ENCODE measurements around the gene PTPRG. TPM values are rescaled to one million over a fixed set of nuclear protein-coding genes. Genes with fewer than 3 reads are reported as not detected.

PTPRG gene
- total RNA-seq, 1 donor from 2014 or later = 39.6 TPM

GRCh38 chr3:62131050-62131449 lies 569.7 kb downstream of the PTPRG start:
- Histone ChIP-seq H3K4me1 (ENCODE audit: insufficient read depth, low read length) (no peaks in the 10 kb centered on the region), H3K36me3 (ENCODE audit: insufficient read depth, low read length) (no peaks in the 10 kb centered on the region), H3K9me3 (ENCODE audit: insufficient read depth, low read depth, low read length) (no peaks in the 10 kb centered on the region), H3K9ac (ENCODE audit: low read length) (no peak overlapping the region), H3K27ac (ENCODE audit: low read depth, low read length) (no peak overlapping the region), H3K4me3 (ENCODE audit: insufficient read depth, low read depth, low read length) (no peak overlapping the region), H3K79me2 (ENCODE audit: insufficient read depth, low read length) (no peaks in the 10 kb centered on the region), H3K27me3 (ENCODE audit: insufficient read depth, low read length) (no peaks in the 10 kb centered on the region), H4K20me1 (ENCODE audit: insufficient read depth, low read length) (no peaks in the 10 kb centered on the region), H3K4me2 (ENCODE audit: low read length) (no peak overlapping the region), H2AFZ (ENCODE audit: low read depth, low read length) (no peak overlapping the region)
- Mint-ChIP-seq H3K4me3 (ENCODE audit: unreplicated experiment) (no peak overlapping the region), H3K4me1 (ENCODE audit: low read depth, unreplicated experiment) (peaks cover 3% of the 10 kb centered on the region), H3K9me3 (ENCODE audit: unreplicated experiment) (no peaks in the 10 kb centered on the region), H3K27ac (ENCODE audit: unreplicated experiment) (no peak overlapping the region), H3K27me3 (ENCODE audit: low read depth, unreplicated experiment) (no peaks in the 10 kb centered on the region), H3K36me3 (ENCODE audit: low read depth, unreplicated experiment) (peaks cover 4% of the 10 kb centered on the region)
- no peak for DNase-seq (ENCODE audit: low read depth)
- TF ChIP-seq EZH2 (IDR thresholded peaks at IDR 0.05; ENCODE audit: insufficient read depth, low read length) (no peak), CTCF (IDR thresholded peaks at IDR 0.05; ENCODE audit: insufficient read depth, low read depth, low read length) (no peak)
- no peak for FAIRE-seq

- no peaks in the 10 kb centered on the region for H3K27me3 Mint-ChIP-seq (ENCODE audit: low read depth, unreplicated experiment)
- H3K27ac Mint-ChIP-seq (ENCODE audit: unreplicated experiment) = no peak overlapping the region
- no peak overlapping the region for H3K27ac ChIP-seq (ENCODE audit: low read depth, low read length)
- H3K9me3 Mint-ChIP-seq (ENCODE audit: unreplicated experiment) = no peaks in the 10 kb centered on the region
- TF ChIP-seq EZH2 (IDR thresholded peaks at IDR 0.05; ENCODE audit: insufficient read depth, low read length) (no peak), CTCF (IDR thresholded peaks at IDR 0.05; ENCODE audit: insufficient read depth, low read depth, low read length) (peak; percentile 52)
- no peaks in the 10 kb centered on the region for H3K9me3 ChIP-seq (ENCODE audit: insufficient read depth, low read depth, low read length)
- H3K4me1 Mint-ChIP-seq (ENCODE audit: low read depth, unreplicated experiment) = peaks cover 3% of the 10 kb centered on the region
- no peak overlapping the region for H2AFZ ChIP-seq (ENCODE audit: low read depth, low read length)
- no peaks in the 10 kb centered on the region for H3K36me3 ChIP-seq (ENCODE audit: insufficient read depth, low read length)
- peaks cover 4% of the 10 kb centered on the region for H3K36me3 Mint-ChIP-seq (ENCODE audit: low read depth, unreplicated experiment)
- H3K4me2 ChIP-seq (ENCODE audit: low read length) = no peak overlapping the region
- DNase-seq (ENCODE audit: low read depth) = no peak
- H3K79me2 ChIP-seq (ENCODE audit: insufficient read depth, low read length) = no peaks in the 10 kb centered on the region
- no peak overlapping the region for H3K4me3 ChIP-seq (ENCODE audit: insufficient read depth, low read depth, low read length)
- no peak overlapping the region for H3K9ac ChIP-seq (ENCODE audit: low read length)
- no peaks in the 10 kb centered on the region for H3K4me1 ChIP-seq (ENCODE audit: insufficient read depth, low read length)
- no peak overlapping the region for H3K4me3 Mint-ChIP-seq (ENCODE audit: unreplicated experiment)
- no peak for FAIRE-seq
- H4K20me1 ChIP-seq (ENCODE audit: insufficient read depth, low read length) = no peaks in the 10 kb centered on the region
- H3K27me3 ChIP-seq (ENCODE audit: insufficient read depth, low read length) = no peaks in the 10 kb centered on the region
Observed at GRCh38 chr3:62131620-62132019, 570.2 kb downstream of the PTPRG start.

- FAIRE-seq (no peak), DNase-seq (ENCODE audit: low read depth) (no peak)
- Mint-ChIP-seq H3K36me3 (ENCODE audit: low read depth, unreplicated experiment) (peaks cover 5% of the 10 kb centered on the region), H3K4me1 (ENCODE audit: low read depth, unreplicated experiment) (peaks cover 3% of the 10 kb centered on the region), H3K27ac (ENCODE audit: unreplicated experiment) (no peak overlapping the region), H3K4me3 (ENCODE audit: unreplicated experiment) (no peak overlapping the region), H3K27me3 (ENCODE audit: low read depth, unreplicated experiment) (no peaks in the 10 kb centered on the region), H3K9me3 (ENCODE audit: unreplicated experiment) (no peaks in the 10 kb centered on the region)
- no peak for TF ChIP-seq CTCF (IDR thresholded peaks at IDR 0.05; ENCODE audit: insufficient read depth, low read depth, low read length)
- no peak for TF ChIP-seq EZH2 (IDR thresholded peaks at IDR 0.05; ENCODE audit: insufficient read depth, low read length)
- Histone ChIP-seq H3K9me3 (ENCODE audit: insufficient read depth, low read depth, low read length) (no peaks in the 10 kb centered on the region), H3K27ac (ENCODE audit: low read depth, low read length) (no peak overlapping the region), H3K79me2 (ENCODE audit: insufficient read depth, low read length) (no peaks in the 10 kb centered on the region), H3K4me3 (ENCODE audit: insufficient read depth, low read depth, low read length) (no peak overlapping the region), H3K36me3 (ENCODE audit: insufficient read depth, low read length) (no peaks in the 10 kb centered on the region), H3K4me1 (ENCODE audit: insufficient read depth, low read length) (no peaks in the 10 kb centered on the region), H4K20me1 (ENCODE audit: insufficient read depth, low read length) (no peaks in the 10 kb centered on the region), H3K4me2 (ENCODE audit: low read length) (no peak overlapping the region), H3K27me3 (ENCODE audit: insufficient read depth, low read length) (no peaks in the 10 kb centered on the region), H2AFZ (ENCODE audit: low read depth, low read length) (no peak overlapping the region), H3K9ac (ENCODE audit: low read length) (no peak overlapping the region)
Observed at GRCh38 chr3:62132027-62132602, 570.7 kb downstream of the PTPRG start.
